NCI-H748 (cell line): ENCODE measurements around the gene SPRR3.

Experiments used
- DNase-seq: peaks from one replicate; lab custom pipeline; 2025; ENCODE audit not compliant: unreplicated experiment; lab: John Stamatoyannopoulos, UW

SPRR3 gene

GRCh38 chr1:153001382-153001781, at the start of gene SPRR3:
SPRR3 (plus strand) TSS chr1:153001749; CDS start chr1:153003021, 1,272 bp downstream.
- no peak for DNase-seq

GRCh38 chr1:152953761-152954160, 47.8 kb upstream of the SPRR3 start:
- no peak for DNase-seq

- DNase-seq, result no peak
Observed at GRCh38 chr1:152954436-152954835, 47.1 kb upstream of the SPRR3 start.

GRCh38 chr1:152957561-152957960, 44.0 kb upstream of the SPRR3 start:
- DNase-seq, result no peak

- no peak for DNase-seq
Observed at GRCh38 chr1:152959273-152959672, 42.3 kb upstream of the SPRR3 start.

GRCh38 chr1:152959801-152960451, 41.6 kb upstream of the SPRR3 start:
- DNase-seq, result no peak

- peak; percentile 33 for DNase-seq
Observed at GRCh38 chr1:152960452-152961044, 41.0 kb upstream of the SPRR3 start.

- no peak for DNase-seq
Observed at GRCh38 chr1:152961226-152961891, 40.2 kb upstream of the SPRR3 start.

- no peak for DNase-seq
Observed at GRCh38 chr1:152962876-152963415, 38.6 kb upstream of the SPRR3 start.

GRCh38 chr1:152964536-152964935, 37.0 kb upstream of the SPRR3 start:
- no peak for DNase-seq

- DNase-seq, result no peak
Observed at GRCh38 chr1:152965853-152966252, 35.7 kb upstream of the SPRR3 start.

GRCh38 chr1:152967201-152967600, 34.3 kb upstream of the SPRR3 start:
- peak; percentile 5 for DNase-seq

- no peak for DNase-seq
Observed at GRCh38 chr1:152968248-152968647, 33.3 kb upstream of the SPRR3 start.

- no peak for DNase-seq
Observed at GRCh38 chr1:152969036-152969435, 32.5 kb upstream of the SPRR3 start.

GRCh38 chr1:152970495-152970894, 31.1 kb upstream of the SPRR3 start, which contains the start of gene SPRR4:
SPRR4 (plus strand) TSS chr1:152970648; CDS start chr1:152971891, 1,243 bp downstream.
- no peak for DNase-seq

GRCh38 chr1:152972196-152972886, 29.2 kb upstream of the SPRR3 start:
- DNase-seq, result no peak

GRCh38 chr1:152976688-152977087, 24.9 kb upstream of the SPRR3 start:
- DNase-seq, result no peak

- DNase-seq, result no peak
Observed at GRCh38 chr1:152977614-152978013, 23.9 kb upstream of the SPRR3 start.

GRCh38 chr1:152980676-152981075, 20.9 kb upstream of the SPRR3 start:
- no peak for DNase-seq

GRCh38 chr1:152981146-152981871, 20.2 kb upstream of the SPRR3 start:
- DNase-seq, result no peak

- no peak for DNase-seq
Observed at GRCh38 chr1:152982076-152982475, 19.5 kb upstream of the SPRR3 start.
